Astrocyte (in vitro differentiated cells and primary cell): Measurements from ENCODE around the gene SLC38A4. TPM values are rescaled to one million over a fixed set of nuclear protein-coding genes. Genes with fewer than 3 reads are reported as not detected.

Experiments
- DNase-seq: peaks from one replicate; pipeline ENCODE4 v3.0.0-alpha.2; 2010; ENCODE audit warnings: low read depth
- FAIRE-seq: peaks from 2 replicates; lab custom pipeline; 2011; peaks lifted over from hg19 to GRCh38; lab: Jason Lieb, UNC
- H2AFZ ChIP-seq: 2 replicates; pipeline ENCODE4 v1.6.0; 2012; ENCODE audit warnings: low read depth, low read length, inconsistent platforms
- H3K27ac ChIP-seq: 2 replicates; pipeline ENCODE4 v1.5.1; 2011; ENCODE audit warnings: low read depth, low read length, inconsistent platforms
- H3K27me3 ChIP-seq: 2 replicates; pipeline ENCODE4 v1.6.0; 2011; ENCODE audit warnings: low read length, inconsistent platforms; ENCODE audit not compliant: insufficient read depth
- H3K36me3 ChIP-seq: 2 replicates; pipeline ENCODE4 v1.5.1; 2011; ENCODE audit warnings: low read length, inconsistent platforms; ENCODE audit not compliant: insufficient read depth
- H3K4me1 ChIP-seq: 2 replicates; pipeline ENCODE4 v1.5.1; 2011; ENCODE audit warnings: low read length, inconsistent platforms; ENCODE audit not compliant: insufficient read depth
- H3K4me2 ChIP-seq: 2 replicates; pipeline ENCODE4 v1.6.0; 2012; ENCODE audit warnings: low read length, inconsistent platforms
- H3K4me3 ChIP-seq: 2 replicates; pipeline ENCODE4 v1.5.1; 2011; ENCODE audit warnings: low read depth, mild to moderate bottlenecking, low read length, inconsistent platforms; ENCODE audit not compliant: insufficient read depth
- H3K79me2 ChIP-seq: 2 replicates; pipeline ENCODE4 v1.6.0; 2012; ENCODE audit warnings: mild to moderate bottlenecking, low read length, inconsistent platforms; ENCODE audit not compliant: insufficient read depth
- H3K9ac ChIP-seq: 2 replicates; pipeline ENCODE4 v1.6.0; 2012; ENCODE audit warnings: mild to moderate bottlenecking, low read length, inconsistent platforms
- H3K9me3 ChIP-seq: 2 replicates; pipeline ENCODE4 v1.5.1; 2012; ENCODE audit warnings: low read depth, mild to moderate bottlenecking, low read length, inconsistent platforms; ENCODE audit not compliant: insufficient read depth
- H4K20me1 ChIP-seq: 2 replicates; pipeline ENCODE4 v1.6.0; 2012; ENCODE audit warnings: low read length, inconsistent platforms; ENCODE audit not compliant: insufficient read depth
- H3K27ac Mint-ChIP-seq: one replicate; pipeline ENCODE4 v1.8.0; 2021; ENCODE audit warnings: mild to moderate bottlenecking, mixed read lengths; ENCODE audit not compliant: unreplicated experiment
- H3K27me3 Mint-ChIP-seq: one replicate; pipeline ENCODE4 v1.8.0; 2021; ENCODE audit warnings: low read depth, mixed read lengths; ENCODE audit not compliant: unreplicated experiment
- H3K36me3 Mint-ChIP-seq: one replicate; pipeline ENCODE4 v1.8.0; 2021; ENCODE audit warnings: low read depth, mixed read lengths; ENCODE audit not compliant: unreplicated experiment
- H3K4me1 Mint-ChIP-seq: one replicate; pipeline ENCODE4 v1.8.0; 2021; ENCODE audit warnings: low read depth, mixed read lengths; ENCODE audit not compliant: unreplicated experiment
- H3K4me3 Mint-ChIP-seq: one replicate; pipeline ENCODE4 v1.8.0; 2021; ENCODE audit warnings: mild to moderate bottlenecking, moderate library complexity, mixed read lengths; ENCODE audit not compliant: unreplicated experiment
- H3K9me3 Mint-ChIP-seq: one replicate; pipeline ENCODE4 v1.8.0; 2021; ENCODE audit warnings: mild to moderate bottlenecking, mixed read lengths; ENCODE audit not compliant: unreplicated experiment
- EZH2 ChIP-seq: IDR thresholded peaks from 2 replicates; pipeline ENCODE4 v1.6.1; 2012; ENCODE audit warnings: mild to moderate bottlenecking, low read length, inconsistent platforms; ENCODE audit not compliant: insufficient read depth
- total RNA-seq: library from RNA; stranded (reverse); gene quantifications from 2 replicates; pipeline ENCODE4 v1.2.1, GENCODE V29; 2021
- TF ChIP-seq, protein P1 (sequence below): IDR thresholded peaks from 2 replicates; pipeline ENCODE4 v1.5.1; 2011; ENCODE audit warnings: low read depth, mild to moderate bottlenecking, inconsistent platforms, low read length, moderate library complexity; ENCODE audit not compliant: insufficient read depth

The SLC38A4 gene
- total RNA-seq, 1 donor from 2014 or later = 1.6 TPM

DNA sequence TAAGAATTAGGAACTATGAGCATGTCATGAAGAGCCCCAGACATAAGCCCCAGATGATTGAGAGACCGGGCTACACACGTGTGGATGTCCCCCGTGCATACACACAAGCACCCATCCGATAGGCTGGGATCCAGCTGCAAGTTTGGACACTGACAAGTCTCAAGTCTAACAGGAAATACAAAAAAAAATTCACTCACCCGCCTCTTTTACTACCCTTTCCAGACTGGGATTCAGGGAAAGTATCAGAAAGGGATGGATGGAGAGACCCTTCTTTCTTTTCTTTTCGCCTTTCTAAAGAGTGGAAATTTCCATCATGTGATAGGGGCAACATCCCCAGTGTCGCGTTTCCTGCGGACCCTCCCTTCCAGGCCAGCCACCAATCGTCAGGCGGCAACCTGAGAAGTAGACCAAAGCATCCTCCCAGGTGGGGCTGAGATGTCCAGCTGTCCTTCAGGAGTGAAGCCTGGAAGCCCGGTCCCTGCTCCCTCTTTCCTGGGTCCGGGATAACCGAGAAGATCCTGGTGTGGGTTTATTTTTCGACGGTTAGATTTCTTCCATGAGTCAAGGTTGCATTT, 6.4 kb upstream of the SLC38A4 start:
- no peaks in the 10 kb centered on the region for H3K9me3 ChIP-seq
- no peak for FAIRE-seq
- no peak for DNase-seq
- no peaks in the 10 kb centered on the region for H4K20me1 ChIP-seq
- TF ChIP-seq, protein P1, sequence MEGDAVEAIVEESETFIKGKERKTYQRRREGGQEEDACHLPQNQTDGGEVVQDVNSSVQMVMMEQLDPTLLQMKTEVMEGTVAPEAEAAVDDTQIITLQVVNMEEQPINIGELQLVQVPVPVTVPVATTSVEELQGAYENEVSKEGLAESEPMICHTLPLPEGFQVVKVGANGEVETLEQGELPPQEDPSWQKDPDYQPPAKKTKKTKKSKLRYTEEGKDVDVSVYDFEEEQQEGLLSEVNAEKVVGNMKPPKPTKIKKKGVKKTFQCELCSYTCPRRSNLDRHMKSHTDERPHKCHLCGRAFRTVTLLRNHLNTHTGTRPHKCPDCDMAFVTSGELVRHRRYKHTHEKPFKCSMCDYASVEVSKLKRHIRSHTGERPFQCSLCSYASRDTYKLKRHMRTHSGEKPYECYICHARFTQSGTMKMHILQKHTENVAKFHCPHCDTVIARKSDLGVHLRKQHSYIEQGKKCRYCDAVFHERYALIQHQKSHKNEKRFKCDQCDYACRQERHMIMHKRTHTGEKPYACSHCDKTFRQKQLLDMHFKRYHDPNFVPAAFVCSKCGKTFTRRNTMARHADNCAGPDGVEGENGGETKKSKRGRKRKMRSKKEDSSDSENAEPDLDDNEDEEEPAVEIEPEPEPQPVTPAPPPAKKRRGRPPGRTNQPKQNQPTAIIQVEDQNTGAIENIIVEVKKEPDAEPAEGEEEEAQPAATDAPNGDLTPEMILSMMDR = no peak
- no peak for TF ChIP-seq EZH2
- Mint-ChIP-seq H3K36me3 (peaks cover 2% of the 10 kb centered on the region), H3K27me3 (peaks cover 49% of the 10 kb centered on the region), H3K4me1 (peaks cover 9% of the 10 kb centered on the region), H3K9me3 (no peaks in the 10 kb centered on the region), H3K27ac (no peak overlapping the region), H3K4me3 (peak overlapping the region; percentile 77)
- no peak overlapping the region for H3K9ac ChIP-seq
- no peaks in the 10 kb centered on the region for H3K36me3 ChIP-seq
- peaks cover 48% of the 10 kb centered on the region for H3K27me3 ChIP-seq
- H3K4me1 ChIP-seq = peaks cover 13% of the 10 kb centered on the region
- H3K79me2 ChIP-seq = no peaks in the 10 kb centered on the region
- peak overlapping the region; percentile 49 for H3K4me3 ChIP-seq
- H3K27ac ChIP-seq = no peak overlapping the region
- peak overlapping the region; percentile 58 for H2AFZ ChIP-seq
- peak overlapping the region; percentile 87 for H3K4me2 ChIP-seq

- DNase-seq = no peak
- Mint-ChIP-seq H3K36me3 (peaks cover 2% of the 10 kb centered on the region), H3K4me1 (peaks cover 9% of the 10 kb centered on the region), H3K9me3 (no peaks in the 10 kb centered on the region), H3K27ac (peak overlapping the region; percentile 53), H3K4me3 (peak overlapping the region; percentile 77), H3K27me3 (peaks cover 49% of the 10 kb centered on the region)
- H4K20me1 ChIP-seq = no peaks in the 10 kb centered on the region
- H3K79me2 ChIP-seq = no peaks in the 10 kb centered on the region
- TF ChIP-seq, protein P1 = no peak
- peak; percentile 58 for TF ChIP-seq EZH2
- H3K4me3 ChIP-seq = peak overlapping the region; percentile 49
- H3K36me3 ChIP-seq = no peaks in the 10 kb centered on the region
- no peak overlapping the region for H3K9ac ChIP-seq
- no peak for FAIRE-seq
- peak overlapping the region; percentile 58 for H2AFZ ChIP-seq
- peaks cover 13% of the 10 kb centered on the region for H3K4me1 ChIP-seq
- H3K27ac ChIP-seq = no peak overlapping the region
- H3K4me2 ChIP-seq = peak overlapping the region; percentile 87
- no peaks in the 10 kb centered on the region for H3K9me3 ChIP-seq
- H3K27me3 ChIP-seq = peaks cover 48% of the 10 kb centered on the region
Observed at GRCh38 chr12:46831335-46832129, 5.7 kb upstream of the SLC38A4 start.
